Liver (tissue), 9 donors: ENCODE data around the gene PPY. TPM values are rescaled to one million over a fixed set of nuclear protein-coding genes. Genes with fewer than 3 reads are reported as not detected.
"Not testable (repeated sequence)": the region's sequence is repeated elsewhere in the genome, so short reads cannot be mapped to it uniquely, and the experiment has no call there.

ENCODE experiments used
- DNase-seq: peaks from one replicate; pipeline ENCODE4 v3.0.0-alpha.2; 2017; ENCODE audit warnings: low spot score
- H3K27ac ChIP-seq, 2 donors: one replicate each; pipeline ENCODE4 v1.7.0; 2013; ENCODE audit warnings: inconsistent platforms in 2 of 2, low read length in 2 of 2, control low read depth in 1 of 2, low read depth in 1 of 2, mild to moderate bottlenecking in 1 of 2
- H3K27me3 ChIP-seq, 4 donors: one replicate each; pipeline versions ENCODE4 v1.6.1 to v1.7.0; 2013; ENCODE audit warnings: low read length in 3 of 4, inconsistent platforms in 1 of 4, mild to moderate bottlenecking in 1 of 4, moderate library complexity in 1 of 4; ENCODE audit not compliant: control insufficient read depth in 4 of 4, insufficient read depth in 4 of 4
- H3K36me3 ChIP-seq, 4 donors: one replicate each; pipeline versions ENCODE4 v1.6.1 to v1.7.0; 2013; ENCODE audit warnings: low read length in 3 of 4, mild to moderate bottlenecking in 3 of 4, low read depth in 1 of 4, moderate library complexity in 1 of 4; ENCODE audit not compliant: control insufficient read depth in 4 of 4, insufficient read depth in 3 of 4
- H3K4me1 ChIP-seq, 4 donors: one replicate each; pipeline versions ENCODE4 v1.6.1 to v1.7.0; 2013; ENCODE audit warnings: low read length in 3 of 4, mild to moderate bottlenecking in 3 of 4, moderate library complexity in 1 of 4; ENCODE audit not compliant: control insufficient read depth in 4 of 4, insufficient read depth in 4 of 4
- H3K4me3 ChIP-seq, 3 donors: one replicate each; pipeline versions ENCODE4 v1.6.1 to v1.7.0; 2013; ENCODE audit warnings: low read length in 3 of 3, control low read depth in 1 of 3, low read depth in 1 of 3, mild to moderate bottlenecking in 1 of 3
- H3K9ac ChIP-seq, 2 donors: one replicate each; pipeline ENCODE4 v1.7.0; 2013; ENCODE audit warnings: low read length in 2 of 2, mild to moderate bottlenecking in 2 of 2, moderate library complexity in 2 of 2, control low read depth in 1 of 2, low read depth in 1 of 2
- H3K9me3 ChIP-seq, 4 donors: one replicate each; pipeline versions ENCODE4 v1.6.1 to v1.7.0; 2013; ENCODE audit warnings: low read length in 3 of 4; ENCODE audit not compliant: control insufficient read depth in 4 of 4
- ATF3 ChIP-seq: IDR thresholded peaks from 2 replicates; pipeline ENCODE4 v1.6.1; 2016; ENCODE audit warnings: antibody characterized with exemption
- FOXA1 ChIP-seq: IDR thresholded peaks from 2 replicates; pipeline ENCODE4 v1.6.1; 2016; ENCODE audit warnings: antibody characterized with exemption
- FOXA2 ChIP-seq: IDR thresholded peaks from 2 replicates; pipeline ENCODE4 v1.6.1; 2016; ENCODE audit warnings: antibody characterized with exemption
- HNF4A ChIP-seq, 2 donors: conservative IDR thresholded peaks; 2 replicates each; pipeline ENCODE4 v1.6.1; 2016; ENCODE audit warnings: antibody characterized with exemption in 2 of 2, mild to moderate bottlenecking in 2 of 2
- RXRA ChIP-seq, 2 donors: IDR thresholded peaks; 2 replicates each; pipeline ENCODE4 v1.6.1; 2017 to 2018; ENCODE audit warnings: antibody characterized with exemption in 2 of 2, mild to moderate bottlenecking in 1 of 2
- YY1 ChIP-seq: IDR thresholded peaks from 2 replicates; pipeline ENCODE4 v1.6.1; 2016; ENCODE audit warnings: antibody characterized with exemption, mild to moderate bottlenecking
- ZBTB33 ChIP-seq: IDR thresholded peaks from 2 replicates; pipeline ENCODE4 v1.6.1; 2016; ENCODE audit warnings: antibody characterized with exemption
- WGBS: extraction: QIAGEN DNeasy Blood & Tissue Kit; methylation state at CpG from one replicate; pipeline ENCODE4 v1.1.7; 2013; 5-methylcytosine and 5-hydroxymethylcytosine counted together
- polyA plus RNA-seq, 2 donors: library from polyadenylated mRNA; stranded (reverse) in 1 of 2; unstranded in 1 of 2; fragments of 200-250 nt in 1 of 2; fragments of >200 nt in 1 of 2; fragmentation: Nextera tagmentation in 1 of 2; extraction: Ambion mirVana in 1 of 2; gene quantifications; one replicate each; pipeline versions ENCODE4 v1.2.1 to v1.2.3, GENCODE V29; 2013 to 2015
- total RNA-seq, 2 donors: library from RNA; depleted of rRNA; stranded (reverse); fragments of >200 nt; gene quantifications; one replicate each; pipeline ENCODE4 v1.2.3, GENCODE V29; 2014
- donor health status: healthy.
- donor health status: healthy.
- donor health status: healthy.
- donor health status: healthy.
- donor health status: healthy.

PPY gene
- total and polyA plus RNA-seq, 4 donors: not detected

- Histone ChIP-seq H3K27ac (no peak overlapping the region), H3K36me3 (no peaks in the 10 kb centered on the region), H3K9me3 (no peaks in the 10 kb centered on the region), H3K9ac (no peak overlapping the region), H3K4me1 (peaks cover 0 to 6% (median 0%) of the 10 kb centered on the region in 4 donors), H3K4me3 (no peak overlapping the region), H3K27me3 (no peaks in the 10 kb centered on the region)
- TF ChIP-seq FOXA2 (no peak), ZBTB33 (no peak), YY1 (no peak)
- no peak for DNase-seq
- 86% methylated on average over 2 of the region's 2 CpGs for WGBS
These were observed 19.7 kb upstream of the PPY start for GRCh38 chr17:43961954-43962353.

GRCh38 chr17:43961292-43961691 is 19.0 kb upstream of the PPY start:
- not testable (repeated sequence) for H3K9ac ChIP-seq, H3K4me1 ChIP-seq, H3K27me3 ChIP-seq, H3K9me3 ChIP-seq, H3K27ac ChIP-seq, H3K4me3 ChIP-seq, DNase-seq, H3K36me3 ChIP-seq
- 95% methylated on average over 6 of the region's 6 CpGs for WGBS

- no peak overlapping the region for H3K4me3 ChIP-seq
- H3K9me3 ChIP-seq: no peaks in the 10 kb centered on the region
- H3K27ac ChIP-seq: no peak overlapping the region
- WGBS: 79% methylated on average over 2 of the region's 2 CpGs
- TF ChIP-seq FOXA1: no peak
- no peaks in the 10 kb centered on the region for H3K4me1 ChIP-seq
- peaks cover 0 to 8% (median 0%) of the 10 kb centered on the region in 4 donors for H3K27me3 ChIP-seq
- no peak overlapping the region for H3K9ac ChIP-seq
- DNase-seq: no peak
- no peaks in the 10 kb centered on the region for H3K36me3 ChIP-seq
These were observed 16.6 kb upstream of the PPY start for GRCh38 chr17:43958748-43959352.

- TF ChIP-seq FOXA1 (no peak), ATF3 (no peak), HNF4A (conservative IDR thresholded peaks at IDR 0.05) (no peak), RXRA (IDR thresholded peaks at IDR 0.05) (no peak)
- Histone ChIP-seq H3K36me3 (no peaks in the 10 kb centered on the region), H3K4me3 (no peak overlapping the region), H3K9ac (no peak overlapping the region), H3K9me3 (no peaks in the 10 kb centered on the region), H3K4me1 (no peaks in the 10 kb centered on the region), H3K27me3 (peaks cover 0 to 17% (median 3%) of the 10 kb centered on the region in 4 donors), H3K27ac (no peak overlapping the region)
- 83% methylated on average over 8 of the region's 8 CpGs for WGBS
- DNase-seq: no peak
These were observed 13.9 kb upstream of the PPY start for GRCh38 chr17:43956222-43956621.
